ENCODE results near the gene CHST8.

CHST8 gene

GRCh38 chr19:33701565-33701964, 79.8 kb downstream of the CHST8 start:
- no peak overlapping the region for H3K9ac ChIP-seq (ENCODE audit: low read depth, low read length)
- H3K4me1 ChIP-seq (ENCODE audit: insufficient read depth, low read length) = no peaks in the 10 kb centered on the region
- H3K27me3 ChIP-seq (ENCODE audit: insufficient read depth, low read length, poor library complexity) = no peaks in the 10 kb centered on the region
- H3K4me3 ChIP-seq (ENCODE audit: low read depth in 1 of 2, low read length in 2 of 2) = no peak overlapping the region
- DNase-seq = no peak
- H2AFZ ChIP-seq (ENCODE audit: low read depth, low read length) = no peak overlapping the region
- H3K36me3 ChIP-seq (ENCODE audit: insufficient read depth, low read length) = no peaks in the 10 kb centered on the region
- H3K27ac ChIP-seq (ENCODE audit: low read length) = no peak overlapping the region
- no peak for ATAC-seq (ENCODE audit: insufficient read depth, low read depth)
- H3K79me2 ChIP-seq (ENCODE audit: insufficient read depth, low read length) = no peaks in the 10 kb centered on the region
- H3K4me2 ChIP-seq (ENCODE audit: insufficient read depth, low read length) = no peak overlapping the region
- peaks cover 3% of the 10 kb centered on the region; the same call in 1 of the 2 replicates for H4K20me1 ChIP-seq (ENCODE audit: insufficient read depth, low read length)
- TF ChIP-seq CTCF (IDR thresholded peaks at IDR 0.05; ENCODE audit: borderline replicate concordance, extremely low read depth, low read length, poor library complexity, severe bottlenecking) (no peak), EZH2 (IDR thresholded peaks at IDR 0.05; ENCODE audit: borderline replicate concordance, low read depth, low read length, severe bottlenecking) (no peak)
- H3K9me3 ChIP-seq (ENCODE audit: insufficient read depth, low read length, severe bottlenecking) = no peaks in the 10 kb centered on the region

- no peak for ATAC-seq (ENCODE audit: insufficient read depth, low read depth)
- Histone ChIP-seq H2AFZ (ENCODE audit: low read depth, low read length) (no peak overlapping the region), H3K27me3 (ENCODE audit: insufficient read depth, low read length, poor library complexity) (no peaks in the 10 kb centered on the region), H3K79me2 (ENCODE audit: insufficient read depth, low read length) (no peaks in the 10 kb centered on the region), H3K9me3 (ENCODE audit: insufficient read depth, low read length, severe bottlenecking) (no peaks in the 10 kb centered on the region), H3K4me2 (ENCODE audit: insufficient read depth, low read length) (no peak overlapping the region), H3K36me3 (ENCODE audit: insufficient read depth, low read length) (no peaks in the 10 kb centered on the region), H3K4me1 (ENCODE audit: insufficient read depth, low read length) (no peaks in the 10 kb centered on the region), H4K20me1 (ENCODE audit: insufficient read depth, low read length) (peaks cover 3% of the 10 kb centered on the region; the same call in 1 of the 2 replicates), H3K9ac (ENCODE audit: low read depth, low read length) (no peak overlapping the region), H3K27ac (ENCODE audit: low read length) (no peak overlapping the region), H3K4me3 (ENCODE audit: low read depth in 1 of 2, low read length in 2 of 2) (no peak overlapping the region)
- DNase-seq = no peak
- no peak for TF ChIP-seq EZH2 (IDR thresholded peaks at IDR 0.05; ENCODE audit: borderline replicate concordance, low read depth, low read length, severe bottlenecking)
- no peak for TF ChIP-seq CTCF (IDR thresholded peaks at IDR 0.05; ENCODE audit: borderline replicate concordance, extremely low read depth, low read length, poor library complexity, severe bottlenecking)
These were observed 81.1 kb downstream of the CHST8 start for GRCh38 chr19:33702606-33703437.

- Histone ChIP-seq H2AFZ (ENCODE audit: low read depth, low read length) (no peak overlapping the region), H4K20me1 (ENCODE audit: insufficient read depth, low read length) (peaks cover 3% of the 10 kb centered on the region; the same call in 1 of the 2 replicates), H3K9me3 (ENCODE audit: insufficient read depth, low read length, severe bottlenecking) (no peaks in the 10 kb centered on the region), H3K36me3 (ENCODE audit: insufficient read depth, low read length) (no peaks in the 10 kb centered on the region), H3K4me3 (ENCODE audit: low read depth in 1 of 2, low read length in 2 of 2) (no peak overlapping the region), H3K4me2 (ENCODE audit: insufficient read depth, low read length) (no peak overlapping the region), H3K27me3 (ENCODE audit: insufficient read depth, low read length, poor library complexity) (no peaks in the 10 kb centered on the region), H3K9ac (ENCODE audit: low read depth, low read length) (no peak overlapping the region), H3K27ac (ENCODE audit: low read length) (no peak overlapping the region), H3K4me1 (ENCODE audit: insufficient read depth, low read length) (no peaks in the 10 kb centered on the region), H3K79me2 (ENCODE audit: insufficient read depth, low read length) (no peaks in the 10 kb centered on the region)
- no peak for ATAC-seq (ENCODE audit: insufficient read depth, low read depth)
- TF ChIP-seq EZH2 (IDR thresholded peaks at IDR 0.05; ENCODE audit: borderline replicate concordance, low read depth, low read length, severe bottlenecking) (no peak), CTCF (IDR thresholded peaks at IDR 0.05; ENCODE audit: borderline replicate concordance, extremely low read depth, low read length, poor library complexity, severe bottlenecking) (no peak)
- DNase-seq = no peak
These were observed 81.6 kb downstream of the CHST8 start for GRCh38 chr19:33703438-33703750.
